Fibroblast of lung (primary cell): ENCODE data around the gene ANXA10. TPM values are rescaled to one million over a fixed set of nuclear protein-coding genes. Genes with fewer than 3 reads are reported as not detected.
"Not testable (repeated sequence)": the region's sequence is repeated elsewhere in the genome, so short reads cannot be mapped to it uniquely, and the experiment has no call there.

ENCODE experiments used
- DNase-seq, 2 donors: peaks; one replicate each; pipeline versions ENCODE4 v3.0.0 to v3.0.0-alpha.2; 2010; ENCODE audit warnings: low read depth in 2 of 2
- H2AFZ ChIP-seq: 2 replicates; pipeline ENCODE4 v1.5.1; 2012; ENCODE audit warnings: low read length, control low read depth, inconsistent platforms
- H3K27ac ChIP-seq: 2 replicates; pipeline ENCODE4 v1.5.1; 2011; ENCODE audit warnings: low read length, control low read depth; ENCODE audit not compliant: insufficient read depth
- H3K27me3 ChIP-seq: 2 replicates; pipeline ENCODE4 v1.5.1; 2011; ENCODE audit warnings: mild to moderate bottlenecking, low read length; ENCODE audit not compliant: control insufficient read depth, insufficient read depth
- H3K36me3 ChIP-seq: 2 replicates; pipeline ENCODE4 v1.5.1; 2011; ENCODE audit warnings: low read length; ENCODE audit not compliant: control insufficient read depth, insufficient read depth
- H3K4me1 ChIP-seq: 2 replicates; pipeline ENCODE4 v1.5.1; 2011; ENCODE audit warnings: low read length; ENCODE audit not compliant: control insufficient read depth, insufficient read depth; ENCODE audit errors: extremely low read depth
- H3K4me2 ChIP-seq: 2 replicates; pipeline ENCODE4 v1.5.1; 2011; ENCODE audit warnings: low read length, control low read depth; ENCODE audit not compliant: insufficient read depth; ENCODE audit errors: extremely low read depth
- H3K4me3 ChIP-seq, 4 experiments: fragments of 200-600 bp in 1 of 4; sonication (generic) in 1 of 4; replicated peaks in 1 of 4; 2 replicates each; pipeline ENCODE4 v1.5.1; 2011 to 2016; ENCODE audit warnings: low read length in 4 of 4, low read depth in 3 of 4, mild to moderate bottlenecking in 3 of 4, control low read depth in 2 of 4, inconsistent platforms in 1 of 4, mixed read lengths in 1 of 4; ENCODE audit not compliant: insufficient read depth in 1 of 4; ENCODE audit errors: control extremely low read depth in 1 of 4
- H3K79me2 ChIP-seq: 2 replicates; pipeline ENCODE4 v1.5.1; 2012; ENCODE audit warnings: mild to moderate bottlenecking, low read length, inconsistent platforms; ENCODE audit not compliant: control insufficient read depth, insufficient read depth
- H3K9ac ChIP-seq: 2 replicates; pipeline ENCODE4 v1.5.1; 2011; ENCODE audit warnings: mild to moderate bottlenecking, low read length, control low read depth; ENCODE audit not compliant: insufficient read depth
- H3K9me3 ChIP-seq: 2 replicates; pipeline ENCODE4 v1.5.1; 2012; ENCODE audit warnings: low read depth, low read length; ENCODE audit not compliant: control insufficient read depth, insufficient read depth
- H4K20me1 ChIP-seq: 2 replicates; pipeline ENCODE4 v1.5.1; 2011; ENCODE audit warnings: low read length; ENCODE audit not compliant: control insufficient read depth, insufficient read depth; ENCODE audit errors: extremely low read depth
- EZH2 ChIP-seq: IDR thresholded peaks from 2 replicates; pipeline ENCODE4 v1.5.1; 2012; ENCODE audit warnings: low read length, control low read depth, mild to moderate bottlenecking; ENCODE audit errors: missing control alignments
- polyA plus RNA-seq, 2 donors: library from polyadenylated mRNA; depleted of rRNA in 1 of 2; stranded (reverse) in 1 of 2; unstranded in 1 of 2; fragments of >200 nt; gene quantifications; 2 replicates each; pipeline ENCODE4 v1.2.1, GENCODE V29; 2011 to 2012; ENCODE audit warnings: missing spikeins in 1 of 2
- total RNA-seq: library from RNA; depleted of rRNA; stranded (reverse); fragments of >200 nt; gene quantifications from 2 replicates; pipeline ENCODE4 v1.2.1, GENCODE V29; 2014
- TF ChIP-seq, protein P1 (sequence below), 2 donors: IDR thresholded peaks in 1 of 2; conservative IDR thresholded peaks in 1 of 2; 1 replicate in 1 of 2; 2 replicates in 1 of 2; pipeline ENCODE4 v1.5.1; 2011 to 2012; ENCODE audit warnings: low read length in 2 of 2, control low read depth in 1 of 2, inconsistent platforms in 1 of 2, low read depth in 1 of 2, mild to moderate bottlenecking in 1 of 2

The ANXA10 gene
- total and polyA plus RNA-seq, 2 donors (not counting 1 experiment from before 2014, with no cell fraction given), result 0.08 to 0.17 TPM

DNA sequence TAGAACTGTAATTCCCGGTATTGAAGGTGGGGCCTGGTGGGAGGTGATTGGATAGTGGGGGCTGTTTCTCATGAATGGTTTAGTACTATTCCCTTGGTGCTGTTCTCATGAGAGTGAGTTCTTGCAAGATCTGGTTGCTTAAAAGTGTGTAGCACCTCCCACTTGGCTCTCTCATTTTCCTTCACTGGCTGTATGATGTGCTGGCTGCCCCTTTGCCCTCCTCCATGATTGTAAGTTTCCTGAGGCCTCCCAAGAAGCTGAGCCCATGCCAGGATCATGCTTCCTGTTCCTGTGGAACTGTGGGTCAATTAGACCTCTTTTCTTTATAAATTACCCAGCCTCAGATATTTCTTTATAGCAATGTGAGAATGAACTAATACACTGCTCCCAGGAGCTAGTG lies 8.7 kb downstream of the ANXA10 start:
- H3K4me1 ChIP-seq, result no peaks in the 10 kb centered on the region
- no peak for TF ChIP-seq EZH2
- TF ChIP-seq, protein P1, sequence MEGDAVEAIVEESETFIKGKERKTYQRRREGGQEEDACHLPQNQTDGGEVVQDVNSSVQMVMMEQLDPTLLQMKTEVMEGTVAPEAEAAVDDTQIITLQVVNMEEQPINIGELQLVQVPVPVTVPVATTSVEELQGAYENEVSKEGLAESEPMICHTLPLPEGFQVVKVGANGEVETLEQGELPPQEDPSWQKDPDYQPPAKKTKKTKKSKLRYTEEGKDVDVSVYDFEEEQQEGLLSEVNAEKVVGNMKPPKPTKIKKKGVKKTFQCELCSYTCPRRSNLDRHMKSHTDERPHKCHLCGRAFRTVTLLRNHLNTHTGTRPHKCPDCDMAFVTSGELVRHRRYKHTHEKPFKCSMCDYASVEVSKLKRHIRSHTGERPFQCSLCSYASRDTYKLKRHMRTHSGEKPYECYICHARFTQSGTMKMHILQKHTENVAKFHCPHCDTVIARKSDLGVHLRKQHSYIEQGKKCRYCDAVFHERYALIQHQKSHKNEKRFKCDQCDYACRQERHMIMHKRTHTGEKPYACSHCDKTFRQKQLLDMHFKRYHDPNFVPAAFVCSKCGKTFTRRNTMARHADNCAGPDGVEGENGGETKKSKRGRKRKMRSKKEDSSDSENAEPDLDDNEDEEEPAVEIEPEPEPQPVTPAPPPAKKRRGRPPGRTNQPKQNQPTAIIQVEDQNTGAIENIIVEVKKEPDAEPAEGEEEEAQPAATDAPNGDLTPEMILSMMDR (conservative IDR thresholded peaks at IDR 0.05 in 1 of 2, IDR thresholded peaks at IDR 0.05 in 1 of 2; ENCODE audit: low read depth in 1 of 2, low read length in 2 of 2), result no peak
- no peak for DNase-seq
- H3K9ac ChIP-seq, result no peak overlapping the region
- H3K4me3 ChIP-seq, result no peak overlapping the region
- no peaks in the 10 kb centered on the region for H3K79me2 ChIP-seq
- H3K36me3 ChIP-seq, result no peaks in the 10 kb centered on the region
- H3K4me2 ChIP-seq, result no peak overlapping the region
- no peaks in the 10 kb centered on the region for H3K9me3 ChIP-seq
- no peaks in the 10 kb centered on the region for H4K20me1 ChIP-seq
- no peak overlapping the region for H2AFZ ChIP-seq
- H3K27me3 ChIP-seq, result no peaks in the 10 kb centered on the region
- H3K27ac ChIP-seq, result no peak overlapping the region

DNA sequence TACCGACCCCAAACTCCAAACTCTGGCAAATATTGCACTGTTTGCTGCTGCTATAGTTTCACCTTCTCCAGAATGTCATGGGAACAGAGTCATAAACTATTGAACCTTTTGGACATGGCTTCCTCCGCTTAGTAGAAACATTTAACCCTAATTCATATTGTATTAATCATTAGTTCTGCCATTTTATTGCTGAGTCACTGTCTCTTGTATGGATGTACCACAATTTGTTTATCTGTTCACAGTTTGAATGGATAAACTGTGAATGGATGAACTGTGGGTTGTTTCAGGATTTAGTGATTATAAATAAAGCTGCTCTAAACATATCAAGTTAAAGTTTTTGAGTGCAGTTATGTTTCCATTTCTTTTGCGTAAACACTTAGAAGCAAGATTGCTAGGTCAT lies 10.1 kb downstream of the ANXA10 start:
- Histone ChIP-seq H4K20me1 (no peaks in the 10 kb centered on the region), H3K36me3 (no peaks in the 10 kb centered on the region), H3K9me3 (no peaks in the 10 kb centered on the region), H3K27ac (no peak overlapping the region), H3K27me3 (no peaks in the 10 kb centered on the region), H3K4me1 (no peaks in the 10 kb centered on the region), H2AFZ (no peak overlapping the region), H3K9ac (no peak overlapping the region), H3K79me2 (no peaks in the 10 kb centered on the region), H3K4me2 (no peak overlapping the region), H3K4me3 (no peak overlapping the region)
- no peak for TF ChIP-seq EZH2
- TF ChIP-seq, protein P1 (conservative IDR thresholded peaks at IDR 0.05 in 1 of 2, IDR thresholded peaks at IDR 0.05 in 1 of 2; ENCODE audit: low read depth in 1 of 2, low read length in 2 of 2), result no peak
- DNase-seq, result no peak

DNA sequence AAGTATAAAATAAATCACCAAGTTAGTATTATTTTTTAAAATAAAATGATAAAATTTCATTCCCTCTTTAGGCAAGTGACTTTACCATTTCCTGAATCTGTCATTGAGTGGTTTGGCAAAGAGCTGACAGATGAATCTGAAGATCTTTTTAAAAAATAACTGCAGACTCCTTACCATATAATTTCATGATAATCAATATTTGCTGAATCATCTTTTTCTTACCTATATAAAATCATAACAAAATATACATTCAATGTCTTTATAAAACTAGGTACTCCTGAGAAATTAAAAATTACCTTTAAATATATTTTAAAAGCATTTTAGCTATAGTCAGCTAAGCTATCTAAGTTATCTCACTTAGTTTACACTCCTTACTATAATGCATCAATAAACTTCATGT lies 17.2 kb downstream of the ANXA10 start:
- no peaks in the 10 kb centered on the region for H3K4me1 ChIP-seq
- no peak overlapping the region for H3K4me3 ChIP-seq
- H3K27me3 ChIP-seq, result no peaks in the 10 kb centered on the region
- H3K79me2 ChIP-seq, result no peaks in the 10 kb centered on the region
- no peaks in the 10 kb centered on the region for H3K9me3 ChIP-seq
- no peaks in the 10 kb centered on the region for H4K20me1 ChIP-seq
- no peak overlapping the region for H3K27ac ChIP-seq
- no peak for DNase-seq
- H2AFZ ChIP-seq, result no peak overlapping the region
- no peak for TF ChIP-seq EZH2
- TF ChIP-seq, protein P1 (conservative IDR thresholded peaks at IDR 0.05 in 1 of 2, IDR thresholded peaks at IDR 0.05 in 1 of 2; ENCODE audit: low read depth in 1 of 2, low read length in 2 of 2), result no peak
- no peak overlapping the region for H3K4me2 ChIP-seq
- no peaks in the 10 kb centered on the region for H3K36me3 ChIP-seq
- H3K9ac ChIP-seq, result no peak overlapping the region

DNA sequence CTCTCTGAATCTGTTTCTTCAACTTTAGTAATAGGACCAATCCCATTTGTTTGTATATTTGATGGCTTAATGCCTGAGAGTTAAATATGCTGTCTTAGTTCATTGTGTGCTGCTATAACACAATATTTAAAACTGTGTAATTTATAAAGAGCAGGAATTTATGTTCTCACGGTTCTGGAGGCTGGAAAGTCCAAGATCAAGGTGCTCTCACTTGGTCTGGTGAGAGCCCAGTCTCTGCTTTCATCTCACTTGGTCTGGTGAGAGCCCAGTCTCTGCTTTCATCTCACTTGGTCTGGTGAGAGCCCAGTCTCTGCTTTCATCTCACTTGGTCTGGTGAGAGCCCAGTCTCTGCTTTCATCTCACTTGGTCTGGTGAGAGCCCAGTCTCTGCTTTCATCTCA lies 20.7 kb downstream of the ANXA10 start:
- H3K9me3 ChIP-seq, H3K4me2 ChIP-seq, H4K20me1 ChIP-seq: not testable (repeated sequence)

More for the DNA sequence above, 20.7 kb downstream of the ANXA10 start:
- not testable (repeated sequence) for H3K9ac ChIP-seq, H3K27me3 ChIP-seq, H3K27ac ChIP-seq, H3K79me2 ChIP-seq, DNase-seq, H3K36me3 ChIP-seq, H2AFZ ChIP-seq, H3K4me1 ChIP-seq, H3K4me3 ChIP-seq
